Activated naive CD8-positive, alpha-beta T cell treated with anti-CD3 and anti-CD28 coated beads for 36 hours (primary cell): ENCODE measurements around the gene ZNF850. TPM values are rescaled to one million over a fixed set of nuclear protein-coding genes. Genes with fewer than 3 reads are reported as not detected.

Source experiments
- DNase-seq: peaks from one replicate; pipeline ENCODE4 v3.0.0; 2021
- H3K27ac Mint-ChIP-seq: one replicate; pipeline ENCODE4 v1.8.0; 2022; ENCODE audit warnings: mild to moderate bottlenecking, moderate library complexity, mixed read lengths
- H3K27me3 Mint-ChIP-seq: one replicate; pipeline ENCODE4 v1.8.0; 2022; ENCODE audit warnings: mild to moderate bottlenecking, mixed read lengths
- H3K36me3 Mint-ChIP-seq: one replicate; pipeline ENCODE4 v1.8.0; 2021; ENCODE audit warnings: mild to moderate bottlenecking, mixed read lengths
- H3K4me1 Mint-ChIP-seq: one replicate; pipeline ENCODE4 v1.8.0; 2021; ENCODE audit warnings: mixed read lengths
- H3K4me3 Mint-ChIP-seq: one replicate; pipeline ENCODE4 v1.8.0; 2022; ENCODE audit warnings: mild to moderate bottlenecking, moderate library complexity, mixed read lengths
- H3K9me3 Mint-ChIP-seq: one replicate; pipeline ENCODE4 v1.8.0; 2022; ENCODE audit warnings: mixed read lengths
- total RNA-seq, 2 experiments: library from RNA; stranded (reverse); gene quantifications; one replicate each; pipeline ENCODE4 v1.2.3, GENCODE V29; 2021

Gene ZNF850
- total RNA-seq, 2 experiments from 2014 or later = 10.6 to 13.6 TPM

- no peak overlapping the region for H3K27ac Mint-ChIP-seq
- peaks cover 50% of the 10 kb centered on the region for H3K9me3 Mint-ChIP-seq
- H3K4me1 Mint-ChIP-seq = peaks cover 16% of the 10 kb centered on the region
- DNase-seq = no peak
- H3K27me3 Mint-ChIP-seq = no peaks in the 10 kb centered on the region
- H3K4me3 Mint-ChIP-seq = peak overlapping the region; percentile 98
- H3K36me3 Mint-ChIP-seq = peaks cover 78% of the 10 kb centered on the region
Measured at GRCh38 chr19:36668646-36669045, 104.0 kb downstream of the ZNF850 start.

GRCh38 chr19:36665832-36666231 is 106.8 kb downstream of the ZNF850 start:
- Mint-ChIP-seq H3K4me3 (peak overlapping the region; percentile 98), H3K4me1 (peaks cover 16% of the 10 kb centered on the region), H3K9me3 (peaks cover 46% of the 10 kb centered on the region), H3K27ac (peak overlapping the region; percentile 97), H3K36me3 (peaks cover 73% of the 10 kb centered on the region), H3K27me3 (no peaks in the 10 kb centered on the region)
- DNase-seq = no peak

Other genes starting within 250 kb of the ZNF850 start
- 1 to 10 TPM; 6.2 to 8.3 TPM for gene ZNF260, start 244.5 kb downstream of the ZNF850 start, total RNA-seq
- 10 to 100 TPM; 15.0 to 15.2 TPM for gene ZNF529, start 199.5 kb downstream of the ZNF850 start, total RNA-seq
- gene ZNF382, start 167.5 kb downstream of the ZNF850 start, total RNA-seq = 1 to 10 TPM; 7.4 to 9.3 TPM
- 1 to 10 TPM; 7.2 to 8.3 TPM for gene ZNF461, start 106.0 kb downstream of the ZNF850 start, total RNA-seq
- 1 to 10 TPM; 8.0 to 9.4 TPM for gene ZNF567, start 85.2 kb downstream of the ZNF850 start, total RNA-seq
- gene ZNF790, start 65.6 kb upstream of the ZNF850 start, total RNA-seq = 1 to 10 TPM; 9.0 to 9.6 TPM
- gene ZNF345, start 78.1 kb upstream of the ZNF850 start, total RNA-seq = 1 to 10 TPM; 3.6 to 4.9 TPM
- 1 to 10 TPM; 8.4 to 9.4 TPM for gene ZNF829, start 143.5 kb upstream of the ZNF850 start, total RNA-seq
- 1 to 10 TPM; 9.5 to 9.8 TPM for gene ZNF568, start 143.5 kb upstream of the ZNF850 start, total RNA-seq